Lower lobe of right lung (tissue), 2 donors: ENCODE data around the gene GPR18. TPM values are rescaled to one million over a fixed set of nuclear protein-coding genes. Genes with fewer than 3 reads are reported as not detected.
A peak's percentile ranks its signal among the peaks of the same experiment; 100 is the strongest.
"Not testable (repeated sequence)": the region's sequence is repeated elsewhere in the genome, so short reads cannot be mapped to it uniquely, and the experiment has no call there.

Experiments used
- ATAC-seq, 2 donors: fragments of 200-7000 bp; cut with Tn5 transposase; one replicate each; pipeline ENCODE4 v1.9.1; 2020 to 2022; ENCODE audit warnings: mild to moderate bottlenecking in 2 of 2, moderate library complexity in 2 of 2
- DNase-seq: peaks from one replicate; pipeline ENCODE4 v3.0.0-alpha.2; 2020
- H3K27ac ChIP-seq: fragments of 200-600 bp; one replicate; pipeline ENCODE4 v1.8.0; 2022
- H3K27me3 ChIP-seq: fragments of 200-600 bp; one replicate; pipeline ENCODE4 v1.8.0; 2022; ENCODE audit warnings: low read depth
- H3K36me3 ChIP-seq: fragments of 200-600 bp; one replicate; pipeline ENCODE4 v1.8.0; 2022; ENCODE audit warnings: mild to moderate bottlenecking
- H3K4me1 ChIP-seq: fragments of 200-600 bp; one replicate; pipeline ENCODE4 v1.8.0; 2022
- H3K4me3 ChIP-seq: fragments of 200-600 bp; one replicate; pipeline ENCODE4 v1.8.0; 2022; ENCODE audit warnings: mild to moderate bottlenecking
- H3K9me3 ChIP-seq: fragments of 200-600 bp; one replicate; pipeline ENCODE4 v1.8.0; 2022
- CTCF ChIP-seq: fragments of 200-600 bp; IDR thresholded peaks from one replicate; pipeline ENCODE4 v1.8.0; 2022; ENCODE audit warnings: antibody characterized with exemption, mild to moderate bottlenecking
- intact Hi-C: fragments of 100-400 bp; cut with DNase I; formaldehyde crosslinking; loops from one replicate; pipeline ENCODE4 v1.11.0; 2022
- total RNA-seq: library from RNA; stranded (reverse); fragmentation: NEBNext Ultra II Directional; extraction: Animal tissue kit (Norgen Biotek cat#: 25700); gene quantifications from one replicate; pipeline ENCODE4 v1.2.1, GENCODE V29; 2021
- donor health status: DM: no; HTN: yes; CAD: no; lungs with severe emphysema.

The GPR18 gene
- total RNA-seq, 1 donor from 2014 or later: 0.38 TPM

GRCh38 chr13:99246100-99246499 is 12.1 kb downstream of the GPR18 start:
- no peak overlapping the region for H3K27ac ChIP-seq
- intact Hi-C loops: no loop called here
- ATAC-seq (no peak), DNase-seq (no peak)
- H3K4me3 ChIP-seq: no peak overlapping the region
- no peak for TF ChIP-seq CTCF
- H3K4me1 ChIP-seq: no peaks in the 10 kb centered on the region
- peaks cover 12% of the 10 kb centered on the region for H3K36me3 ChIP-seq
- H3K27me3 ChIP-seq: no peaks in the 10 kb centered on the region
- H3K9me3 ChIP-seq: no peaks in the 10 kb centered on the region

GRCh38 chr13:99237981-99238662 is 20.1 kb downstream of the GPR18 start:
- DNase-seq (no peak), ATAC-seq (no peak)
- TF ChIP-seq CTCF: no peak
- intact Hi-C loops: no loop called here
- H3K4me3 ChIP-seq: peak overlapping the region; percentile 6
- no peak overlapping the region for H3K27ac ChIP-seq
- no peaks in the 10 kb centered on the region for H3K27me3 ChIP-seq
- H3K36me3 ChIP-seq: peaks cover 22% of the 10 kb centered on the region
- H3K4me1 ChIP-seq: peaks cover 5% of the 10 kb centered on the region
- H3K9me3 ChIP-seq: no peaks in the 10 kb centered on the region

GRCh38 chr13:99231721-99232120 is 26.5 kb downstream of the GPR18 start:
- Histone ChIP-seq H3K4me3 (no peak overlapping the region), H3K36me3 (no peaks in the 10 kb centered on the region), H3K27ac (no peak overlapping the region), H3K4me1 (peaks cover 26% of the 10 kb centered on the region), H3K27me3 (no peaks in the 10 kb centered on the region), H3K9me3 (no peaks in the 10 kb centered on the region)
- intact Hi-C loops: no loop called here
- DNase-seq (no peak), ATAC-seq (peak in 1 of 2 donors; percentile 61)
- no peak for TF ChIP-seq CTCF

GRCh38 chr13:99230991-99231390 is 27.2 kb downstream of the GPR18 start:
- ATAC-seq: no peak

GRCh38 chr13:99230588-99230987 is 27.6 kb downstream of the GPR18 start:
- ATAC-seq, H3K36me3 ChIP-seq, H3K9me3 ChIP-seq, H3K27ac ChIP-seq, intact Hi-C loops, DNase-seq, H3K4me3 ChIP-seq, H3K27me3 ChIP-seq: not testable (repeated sequence)
- peaks cover 37% of the 10 kb centered on the region for H3K4me1 ChIP-seq

More at GRCh38 chr13:99230991-99231390, 27.2 kb downstream of the GPR18 start:
- H3K27me3 ChIP-seq: no peaks in the 10 kb centered on the region
- H3K4me3 ChIP-seq: no peak overlapping the region
- H3K4me1 ChIP-seq: peaks cover 33% of the 10 kb centered on the region
- intact Hi-C loops: no loop called here
- no peak for TF ChIP-seq CTCF
- H3K27ac ChIP-seq: no peak overlapping the region
- H3K9me3 ChIP-seq: no peaks in the 10 kb centered on the region
- no peaks in the 10 kb centered on the region for H3K36me3 ChIP-seq
- no peak for DNase-seq
